ENCODE data around the gene CLASP1. TPM values are rescaled to one million over a fixed set of nuclear protein-coding genes. Genes with fewer than 3 reads are reported as not detected.

The CLASP1 gene
- total RNA-seq, 1 experiment from 2014 or later: 45.9 TPM

DNA sequence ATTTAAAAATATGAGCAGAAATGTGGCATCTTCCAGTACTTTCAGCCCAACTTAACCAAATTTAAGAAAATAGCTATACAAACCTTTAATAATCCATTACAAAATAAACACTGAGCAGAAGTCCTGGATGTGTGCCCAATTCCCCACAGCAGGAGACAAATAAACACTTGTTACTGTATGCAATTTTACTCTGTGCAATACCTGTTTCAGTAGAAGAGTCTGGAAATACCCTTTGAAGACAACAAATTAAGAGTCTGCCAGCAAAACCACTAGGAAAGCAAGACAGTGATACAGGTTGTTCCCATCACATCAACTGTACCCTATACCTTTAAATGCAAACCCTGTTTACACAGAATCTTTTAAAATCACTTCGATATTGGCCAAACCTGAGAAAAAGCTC is 160.0 kb downstream of the CLASP1 start:
- no peak overlapping the region for H4K8ac ChIP-seq (replicated peaks; ENCODE audit: insufficient read length, low read depth, low read length)
- H3K4ac ChIP-seq (ENCODE audit: low read depth, low read length): no peak overlapping the region
- H3T11ph ChIP-seq (ENCODE audit: low read length): no peak overlapping the region
- no peak overlapping the region for H3K9ac ChIP-seq (ENCODE audit: extremely low read depth, insufficient read length, low read length)
- no peaks in the 10 kb centered on the region for H3K9me3 ChIP-seq (ENCODE audit: control insufficient read depth, low read depth, low read length)
- no peak overlapping the region for H4K5ac ChIP-seq (ENCODE audit: insufficient read length, low read depth, low read length)
- no peak overlapping the region for H2AFZ ChIP-seq (ENCODE audit: low read length)
- Mint-ChIP-seq H3K36me3 (ENCODE audit: insufficient read depth in 1 of 3, low read depth in 3 of 3) (no peaks in the 10 kb centered on the region; a peak in 1 of 7 replicates), H3K4me1 (peaks cover 28 to 29% of the 10 kb centered on the region in 2 experiments), H3K27ac (no peak overlapping the region; a peak in 1 of 7 replicates), H3K4me3 (no peak overlapping the region), H3K9me3 (no peaks in the 10 kb centered on the region), H3K27me3 (ENCODE audit: low read depth) (no peaks in the 10 kb centered on the region)
- no peak for TF ChIP-seq CTCF (conservative IDR thresholded peaks at IDR 0.05)
- no peaks in the 10 kb centered on the region for H3K27me3 ChIP-seq (ENCODE audit: insufficient read depth, low read length)
- H2BK5ac ChIP-seq (ENCODE audit: insufficient read length, low read length): no peak overlapping the region
- WGBS (ENCODE audit: extremely low coverage, insufficient read length, low lambda C conversion rate): no CpG with 5 or more reads among the region's 1 CpG
- no peak overlapping the region for H3K14ac ChIP-seq (ENCODE audit: insufficient read depth, low read length)
- H2BK20ac ChIP-seq (ENCODE audit: low read depth, low read length, poor library complexity, severe bottlenecking): no peak overlapping the region
- no peak for DNase-seq
- H2BK15ac ChIP-seq (ENCODE audit: low read depth, low read length): no peak overlapping the region
- no peak overlapping the region for H2BK120ac ChIP-seq (ENCODE audit: low read depth, low read length, poor library complexity, severe bottlenecking)
- H3K23ac ChIP-seq (ENCODE audit: insufficient read length, low read depth, low read length): no peak overlapping the region
- no peak overlapping the region for H2BK12ac ChIP-seq (ENCODE audit: insufficient read length, low read depth, low read length)
- H3K27ac ChIP-seq (ENCODE audit: insufficient read length, low read depth, low read length): no peak overlapping the region
- no peak overlapping the region for H3K4me2 ChIP-seq (ENCODE audit: insufficient read depth, insufficient read length, low read length)
- no peak overlapping the region for H3K56ac ChIP-seq (ENCODE audit: insufficient read length, low read depth, low read length)
- no peaks in the 10 kb centered on the region for H3K79me1 ChIP-seq (ENCODE audit: insufficient read depth, low read depth, low read length, poor library complexity, severe bottlenecking)
- H3K4me1 ChIP-seq (ENCODE audit: insufficient read depth, low read length): peaks cover 2% of the 10 kb centered on the region; the same call in 1 of the 2 replicates
- peaks cover 2% of the 10 kb centered on the region for H3K79me2 ChIP-seq (ENCODE audit: insufficient read depth, low read length)
- no peaks in the 10 kb centered on the region for H3K23me2 ChIP-seq (ENCODE audit: insufficient read length, low read depth, low read length, poor library complexity, severe bottlenecking)
- no peaks in the 10 kb centered on the region for H4K20me1 ChIP-seq (ENCODE audit: control insufficient read depth, insufficient read depth, insufficient read length)
- H4K91ac ChIP-seq (ENCODE audit: insufficient read length, low read depth, low read length): no peak overlapping the region
- no peak overlapping the region for H2AK5ac ChIP-seq (ENCODE audit: insufficient read length, low read length)
- no peak overlapping the region for H3K18ac ChIP-seq (ENCODE audit: insufficient read length, low read depth, low read length)

All from H9 (cell line).